Stimulated activated CD4-positive, alpha-beta T cell treated with anti-CD3 and anti-CD28 coated beads, Interleukin-4, amount 100 ng/mL, for 24 hours (primary cell): Measurements from ENCODE around the gene TPPP.

Experiments used
- DNase-seq: peaks from one replicate; pipeline ENCODE4 v3.0.0-alpha.2; 2020

The TPPP gene

GRCh38 chr5:622946-623522 lies 70.1 kb downstream of the TPPP start:
- DNase-seq = no peak

GRCh38 chr5:622359-622758 lies 70.8 kb downstream of the TPPP start:
- DNase-seq = no peak

DNA sequence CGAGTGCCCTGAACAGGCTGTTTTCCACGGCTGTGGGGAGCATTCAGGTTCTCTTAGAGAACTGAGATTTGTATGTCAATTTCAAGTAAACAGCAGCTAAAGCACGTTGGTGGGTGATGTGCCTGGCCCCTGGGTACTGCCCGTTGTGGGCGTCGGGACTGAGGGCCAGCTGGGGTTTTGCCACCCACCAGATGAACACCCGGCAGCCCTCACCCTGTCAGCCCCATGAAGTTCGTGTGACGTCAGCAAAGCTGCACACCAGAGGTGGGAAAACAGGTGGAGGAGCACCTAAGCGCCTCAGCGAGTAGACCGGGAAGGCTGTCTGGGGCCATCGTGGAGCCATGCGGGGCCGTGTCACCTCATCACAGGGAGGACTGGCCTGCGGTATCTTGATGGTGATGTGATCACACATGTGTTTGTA lies 71.8 kb downstream of the TPPP start:
- no peak for DNase-seq

- DNase-seq = no peak
Measured at GRCh38 chr5:620586-621180, 72.5 kb downstream of the TPPP start.

- DNase-seq = no peak
Measured at GRCh38 chr5:620152-620551, 73.0 kb downstream of the TPPP start.

- DNase-seq = no peak
Measured at GRCh38 chr5:619444-619843, 73.7 kb downstream of the TPPP start.

- no peak for DNase-seq
Measured at GRCh38 chr5:618450-618849, 74.7 kb downstream of the TPPP start.

DNA sequence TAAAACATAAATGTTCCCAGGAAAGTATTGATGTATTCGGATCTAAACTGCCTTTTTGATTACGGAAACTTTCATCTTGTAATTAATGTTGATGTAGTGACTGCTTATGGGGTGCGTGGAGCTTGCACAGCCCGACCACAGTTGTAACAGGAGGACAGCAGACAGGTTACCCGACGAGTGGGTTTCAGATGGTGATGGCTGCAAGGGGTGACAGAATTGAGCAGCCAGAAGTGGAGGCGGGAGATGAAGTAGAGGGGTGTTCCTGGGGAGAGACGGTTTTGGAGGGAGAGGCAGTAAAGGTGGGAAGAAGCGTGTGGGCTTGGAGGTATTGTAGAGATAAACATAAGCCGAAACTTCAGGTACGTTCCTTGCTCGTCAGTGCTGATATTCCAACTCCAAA lies 75.3 kb downstream of the TPPP start:
- DNase-seq = no peak

- DNase-seq = no peak
Measured at GRCh38 chr5:616484-617039, 76.6 kb downstream of the TPPP start.

GRCh38 chr5:612498-613424 lies 80.4 kb downstream of the TPPP start:
- DNase-seq = no peak

GRCh38 chr5:611731-612486 lies 81.2 kb downstream of the TPPP start, which contains the start of gene CEP72:
Gene CEP72 (plus strand): TSS chr5:612340. CDS start chr5:612362, 22 bp downstream.
- peak; percentile 94 for DNase-seq

DNA sequence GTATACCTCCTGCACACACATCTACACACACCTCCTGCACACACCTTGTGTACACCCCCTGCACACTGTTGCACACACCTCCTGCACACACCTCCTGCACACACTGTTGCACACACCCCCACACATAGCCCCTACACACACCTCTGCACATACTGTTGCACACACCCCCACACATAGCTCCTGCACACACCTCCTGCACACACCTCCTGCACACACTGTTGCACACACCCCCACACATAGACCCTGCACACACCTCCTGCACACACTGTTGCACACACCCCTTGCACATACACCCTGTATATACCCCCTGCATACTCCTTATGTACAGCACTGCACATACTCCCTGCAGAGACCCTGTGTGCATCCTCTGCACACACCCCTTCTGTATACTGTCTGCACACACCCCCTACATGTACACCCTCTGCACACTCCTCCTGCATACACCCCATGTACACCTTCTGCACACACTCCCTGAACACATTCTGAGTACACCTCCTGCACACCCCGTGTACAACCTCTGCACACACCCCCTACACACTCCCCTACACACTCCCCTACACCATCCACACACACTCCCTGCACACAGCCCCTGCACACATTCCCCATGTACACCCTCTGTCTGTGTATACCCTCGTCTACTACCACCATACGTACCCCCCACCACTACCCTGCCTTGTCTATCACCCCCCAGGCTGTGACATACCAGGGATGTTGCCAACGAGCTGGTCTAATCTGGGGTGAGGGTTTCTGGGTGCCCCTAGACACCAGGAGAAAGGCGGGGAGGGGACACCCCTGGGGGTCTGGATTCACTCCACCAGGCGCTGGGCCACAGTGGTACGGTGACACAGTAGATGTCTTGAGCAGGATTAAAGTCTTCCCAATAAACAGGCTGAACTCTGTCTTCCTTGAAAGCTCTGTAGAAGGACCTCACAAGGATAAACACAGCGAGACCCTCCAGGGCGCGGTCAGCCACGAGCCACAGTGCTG lies 82.1 kb downstream of the TPPP start:
- DNase-seq = no peak

DNA sequence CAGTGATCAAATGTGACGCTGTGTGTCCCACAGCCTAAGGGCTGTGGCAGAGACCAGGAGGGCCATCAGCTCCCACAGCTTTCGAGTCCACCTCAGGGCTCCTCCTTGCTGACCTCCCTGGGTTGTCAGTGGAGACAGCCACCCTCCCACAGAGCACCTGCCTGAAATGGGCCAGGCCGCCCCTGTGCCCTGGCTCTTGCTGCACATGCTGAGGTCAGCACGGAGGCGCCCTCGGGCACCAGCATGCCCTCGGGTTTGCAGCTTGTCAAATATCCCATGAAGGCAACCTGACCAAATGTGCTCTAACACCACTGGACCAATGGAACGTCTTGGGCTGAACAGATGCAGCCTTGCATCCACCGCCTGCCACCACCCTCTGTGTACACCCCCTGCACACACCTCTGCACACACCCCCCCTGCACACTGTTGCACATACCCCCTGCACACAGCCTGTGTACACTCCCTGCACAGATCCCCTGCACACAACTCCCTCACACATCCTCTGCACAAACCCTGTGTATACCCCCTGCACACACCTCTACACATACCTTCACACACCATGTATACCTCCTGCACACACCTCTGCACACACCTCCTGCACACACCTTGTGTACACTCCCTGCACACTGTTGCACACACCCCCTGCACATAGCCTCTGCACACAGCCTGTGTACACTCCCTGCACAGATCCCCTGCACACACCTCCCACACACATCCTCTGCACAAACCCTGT lies 83.0 kb downstream of the TPPP start:
- no peak for DNase-seq
